ENCODE data around the gene SNCG. TPM values are rescaled to one million over a fixed set of nuclear protein-coding genes. Genes with fewer than 3 reads are reported as not detected.
"Not testable (repeated sequence)": the region's sequence is repeated elsewhere in the genome, so short reads cannot be mapped to it uniquely, and the experiment has no call there.

Gene SNCG
- total RNA-seq (7.4 TPM), polyA plus RNA-seq (ENCODE audit: insufficient read depth in 1 of 8, insufficient read length in 8 of 8, low replicate concordance in 1 of 8) (10 to 100 TPM in 1 of 8 donors, 1 to 10 TPM in 7; 4.4 to 11.7 (median 5.8) TPM)
- long read RNA-seq, donor 1 = 0 reads
- long read RNA-seq, donor 2 = 0 reads
- long read RNA-seq, donor 3, partial matches to known transcripts = 0 of 2 reads
- long read RNA-seq, donor 3, other reads (novel, unspliced or antisense) = 0 of 2 reads
- long read RNA-seq, donor 4, partial matches to known transcripts = 0 of 2 reads
- long read RNA-seq, donor 4, other reads (novel, unspliced or antisense) = 0 of 2 reads
- long read RNA-seq, donor 5, partial matches to known transcripts = 0 of 5 reads
- long read RNA-seq, donor 5, other reads (novel, unspliced or antisense) = 0 of 5 reads
- long read RNA-seq, donor 6, partial matches to known transcripts = 0 of 4 reads
- long read RNA-seq, donor 6, other reads (novel, unspliced or antisense) = 0 of 4 reads
- long read RNA-seq, donor 7, partial matches to known transcripts = 0 of 3 reads
- long read RNA-seq, donor 7, other reads (novel, unspliced or antisense) = 0 of 3 reads
- long read RNA-seq, donor 8, partial matches to known transcripts = 0 of 2 reads
- long read RNA-seq, donor 8, other reads (novel, unspliced or antisense) = 0 of 2 reads
- long read RNA-seq, donor 9, partial matches to known transcripts = 0 of 5 reads
- long read RNA-seq, donor 9, other reads (novel, unspliced or antisense) = 0 of 5 reads
- long read RNA-seq, donor 10, partial matches to known transcripts = 0 of 4 reads
- long read RNA-seq, donor 10, other reads (novel, unspliced or antisense) = 0 of 4 reads
- long read RNA-seq, donor 11, partial matches to known transcripts = 0 of 1 reads
- long read RNA-seq, donor 11, other reads (novel, unspliced or antisense) = 0 of 1 reads

- no peaks in the 10 kb centered on the region for H3K9me3 ChIP-seq (replicated peaks; ENCODE audit: control insufficient read depth, low read depth, low read length)
- peak within 1 kb of the TSS; percentile 4 for H3K4me3 ChIP-seq (ENCODE audit: low read length)
- peak within 1 kb of the TSS; percentile 75 for H3K27ac ChIP-seq (ENCODE audit: low read length)
- no peaks in the 10 kb centered on the region for H3K27me3 ChIP-seq (ENCODE audit: control insufficient read depth, insufficient read depth, low read length)
- H3K4me1 ChIP-seq (ENCODE audit: control insufficient read depth, insufficient read depth, low read length) = peaks cover 74% of the 10 kb centered on the region
- H3K36me3 ChIP-seq (ENCODE audit: control insufficient read depth, insufficient read depth, low read length) = no peaks in the 10 kb centered on the region
- 23% methylated on average over 18 of the region's 22 CpGs for WGBS (ENCODE audit: insufficient coverage)
- peak; percentile 58 for DNase-seq
Measured at GRCh38 chr10:86958116-86958900, at the start of gene SNCG. Gene SNCG (plus strand): TSS chr10:86958599. CDS start chr10:86958698, 99 bp downstream.

- no peak overlapping the region for H3K4me3 ChIP-seq (ENCODE audit: low read length)
- WGBS (ENCODE audit: insufficient coverage) = no CpG with 5 or more reads among the region's 1 CpG
- no peaks in the 10 kb centered on the region for H3K9me3 ChIP-seq (replicated peaks; ENCODE audit: control insufficient read depth, low read depth, low read length)
- H3K4me1 ChIP-seq (ENCODE audit: control insufficient read depth, insufficient read depth, low read length) = no peaks in the 10 kb centered on the region
- H3K27me3 ChIP-seq (ENCODE audit: control insufficient read depth, insufficient read depth, low read length) = peaks cover 2% of the 10 kb centered on the region
- H3K36me3 ChIP-seq (ENCODE audit: control insufficient read depth, insufficient read depth, low read length) = peaks cover 22% of the 10 kb centered on the region
- H3K27ac ChIP-seq (ENCODE audit: low read length) = no peak overlapping the region
- no peak for DNase-seq
Measured at GRCh38 chr10:86914734-86915133, 43.7 kb upstream of the SNCG start.

GRCh38 chr10:86918022-86918471 is 40.4 kb upstream of the SNCG start:
- Histone ChIP-seq H3K4me3 (ENCODE audit: low read length) (no peak overlapping the region), H3K9me3 (replicated peaks; ENCODE audit: control insufficient read depth, low read depth, low read length) (no peaks in the 10 kb centered on the region), H3K4me1 (ENCODE audit: control insufficient read depth, insufficient read depth, low read length) (no peaks in the 10 kb centered on the region), H3K36me3 (ENCODE audit: control insufficient read depth, insufficient read depth, low read length) (peaks cover 43% of the 10 kb centered on the region), H3K27ac (ENCODE audit: low read length) (no peak overlapping the region), H3K27me3 (ENCODE audit: control insufficient read depth, insufficient read depth, low read length) (peaks cover 2% of the 10 kb centered on the region)
- WGBS (ENCODE audit: insufficient coverage) = 100% methylated on average over 1 of the region's 5 CpGs
- DNase-seq = no peak

- no peaks in the 10 kb centered on the region for H3K9me3 ChIP-seq (replicated peaks; ENCODE audit: control insufficient read depth, low read depth, low read length)
- H3K27me3 ChIP-seq (ENCODE audit: control insufficient read depth, insufficient read depth, low read length) = peaks cover 2% of the 10 kb centered on the region
- DNase-seq = no peak
- 71% methylated on average over 4 of the region's 9 CpGs for WGBS (ENCODE audit: insufficient coverage)
- H3K27ac ChIP-seq (ENCODE audit: low read length) = no peak overlapping the region
- H3K36me3 ChIP-seq (ENCODE audit: control insufficient read depth, insufficient read depth, low read length) = peaks cover 33% of the 10 kb centered on the region
- no peak overlapping the region for H3K4me3 ChIP-seq (ENCODE audit: low read length)
- H3K4me1 ChIP-seq (ENCODE audit: control insufficient read depth, insufficient read depth, low read length) = no peaks in the 10 kb centered on the region
Measured at GRCh38 chr10:86922553-86922961, 35.8 kb upstream of the SNCG start.

- Histone ChIP-seq H3K4me1 (ENCODE audit: control insufficient read depth, insufficient read depth, low read length) (no peaks in the 10 kb centered on the region), H3K27me3 (ENCODE audit: control insufficient read depth, insufficient read depth, low read length) (no peaks in the 10 kb centered on the region), H3K36me3 (ENCODE audit: control insufficient read depth, insufficient read depth, low read length) (peaks cover 29% of the 10 kb centered on the region), H3K27ac (ENCODE audit: low read length) (peak overlapping the region; percentile 69), H3K9me3 (replicated peaks; ENCODE audit: control insufficient read depth, low read depth, low read length) (no peaks in the 10 kb centered on the region), H3K4me3 (ENCODE audit: low read length) (no peak overlapping the region)
- peak; percentile 88 for DNase-seq
- WGBS (ENCODE audit: insufficient coverage) = 64% methylated on average over 9 of the region's 15 CpGs
Measured at GRCh38 chr10:86929468-86930380, 28.7 kb upstream of the SNCG start.

GRCh38 chr10:86931872-86932271 is 26.5 kb upstream of the SNCG start:
- H3K4me3 ChIP-seq (ENCODE audit: low read length) = no peak overlapping the region
- no peak for DNase-seq
- H3K27me3 ChIP-seq (ENCODE audit: control insufficient read depth, insufficient read depth, low read length) = no peaks in the 10 kb centered on the region
- no peaks in the 10 kb centered on the region for H3K9me3 ChIP-seq (replicated peaks; ENCODE audit: control insufficient read depth, low read depth, low read length)
- peaks cover 29% of the 10 kb centered on the region for H3K36me3 ChIP-seq (ENCODE audit: control insufficient read depth, insufficient read depth, low read length)
- H3K4me1 ChIP-seq (ENCODE audit: control insufficient read depth, insufficient read depth, low read length) = no peaks in the 10 kb centered on the region
- no CpG with 5 or more reads among the region's 1 CpG for WGBS (ENCODE audit: insufficient coverage)
- H3K27ac ChIP-seq (ENCODE audit: low read length) = no peak overlapping the region

- H3K4me3 ChIP-seq (ENCODE audit: low read length) = no peak overlapping the region
- no peaks in the 10 kb centered on the region for H3K27me3 ChIP-seq (ENCODE audit: control insufficient read depth, insufficient read depth, low read length)
- DNase-seq = no peak
- no peaks in the 10 kb centered on the region for H3K4me1 ChIP-seq (ENCODE audit: control insufficient read depth, insufficient read depth, low read length)
- H3K36me3 ChIP-seq (ENCODE audit: control insufficient read depth, insufficient read depth, low read length) = peaks cover 27% of the 10 kb centered on the region
- H3K9me3 ChIP-seq (replicated peaks; ENCODE audit: control insufficient read depth, low read depth, low read length) = no peaks in the 10 kb centered on the region
- WGBS (ENCODE audit: insufficient coverage) = no CpG with 5 or more reads among the region's 2 CpGs
- no peak overlapping the region for H3K27ac ChIP-seq (ENCODE audit: low read length)
Measured at GRCh38 chr10:86932674-86933073, 25.7 kb upstream of the SNCG start.

GRCh38 chr10:86934162-86934711 is 24.2 kb upstream of the SNCG start:
- H3K27me3 ChIP-seq (ENCODE audit: control insufficient read depth, insufficient read depth, low read length); H3K9me3 ChIP-seq (replicated peaks; ENCODE audit: control insufficient read depth, low read depth, low read length); H3K4me1 ChIP-seq (ENCODE audit: control insufficient read depth, insufficient read depth, low read length); H3K4me3 ChIP-seq (ENCODE audit: low read length); H3K27ac ChIP-seq (ENCODE audit: low read length); DNase-seq: not testable (repeated sequence)
- peaks cover 23% of the 10 kb centered on the region for H3K36me3 ChIP-seq (ENCODE audit: control insufficient read depth, insufficient read depth, low read length)
- 84% methylated on average over 3 of the region's 6 CpGs for WGBS (ENCODE audit: insufficient coverage)
